A549 treated with AZD9567 at 1 μM for 4 hours (cell line): ENCODE results near the gene SYNPO2L. TPM values are rescaled to one million over a fixed set of nuclear protein-coding genes. Genes with fewer than 3 reads are reported as not detected.

Experiments
- total RNA-seq: library from RNA; stranded (reverse); fragments of 200-300 nt; extraction: Qiagen RNA extraction; gene quantifications from 5 replicates; pipeline ENCODE4 v1.2.3, GENCODE V29; 2022; ENCODE audit not compliant: insufficient read depth

Gene SYNPO2L, protein sequence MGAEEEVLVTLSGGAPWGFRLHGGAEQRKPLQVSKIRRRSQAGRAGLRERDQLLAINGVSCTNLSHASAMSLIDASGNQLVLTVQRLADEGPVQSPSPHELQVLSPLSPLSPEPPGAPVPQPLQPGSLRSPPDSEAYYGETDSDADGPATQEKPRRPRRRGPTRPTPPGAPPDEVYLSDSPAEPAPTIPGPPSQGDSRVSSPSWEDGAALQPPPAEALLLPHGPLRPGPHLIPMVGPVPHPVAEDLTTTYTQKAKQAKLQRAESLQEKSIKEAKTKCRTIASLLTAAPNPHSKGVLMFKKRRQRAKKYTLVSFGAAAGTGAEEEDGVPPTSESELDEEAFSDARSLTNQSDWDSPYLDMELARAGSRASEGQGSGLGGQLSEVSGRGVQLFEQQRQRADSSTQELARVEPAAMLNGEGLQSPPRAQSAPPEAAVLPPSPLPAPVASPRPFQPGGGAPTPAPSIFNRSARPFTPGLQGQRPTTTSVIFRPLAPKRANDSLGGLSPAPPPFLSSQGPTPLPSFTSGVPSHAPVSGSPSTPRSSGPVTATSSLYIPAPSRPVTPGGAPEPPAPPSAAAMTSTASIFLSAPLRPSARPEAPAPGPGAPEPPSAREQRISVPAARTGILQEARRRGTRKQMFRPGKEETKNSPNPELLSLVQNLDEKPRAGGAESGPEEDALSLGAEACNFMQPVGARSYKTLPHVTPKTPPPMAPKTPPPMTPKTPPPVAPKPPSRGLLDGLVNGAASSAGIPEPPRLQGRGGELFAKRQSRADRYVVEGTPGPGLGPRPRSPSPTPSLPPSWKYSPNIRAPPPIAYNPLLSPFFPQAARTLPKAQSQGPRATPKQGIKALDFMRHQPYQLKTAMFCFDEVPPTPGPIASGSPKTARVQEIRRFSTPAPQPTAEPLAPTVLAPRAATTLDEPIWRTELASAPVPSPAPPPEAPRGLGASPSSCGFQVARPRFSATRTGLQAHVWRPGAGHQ
- total RNA-seq = 0.01 TPM in 1 of 5 replicates, not detected in the others

DNA sequence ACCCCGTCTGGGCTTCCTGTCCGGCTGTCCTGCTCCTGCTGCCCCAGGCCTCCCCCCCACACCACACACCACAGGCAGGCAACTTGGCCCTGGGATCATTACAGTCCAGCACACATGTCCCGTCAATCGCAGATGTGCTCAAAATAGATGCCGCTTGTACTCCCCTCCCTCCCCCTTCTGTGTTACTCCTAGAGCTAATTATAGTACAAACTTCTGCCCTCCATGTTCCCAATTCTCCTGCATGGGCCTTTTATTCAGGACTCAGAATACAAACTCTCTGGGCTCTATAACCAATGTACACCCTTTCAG is at the start of gene SYNPO2L:
Gene SYNPO2L, minus strand, starts transcription at position 40 of the 309 bp plus-strand sequence. CDS start 107 bp downstream, outside the sequence.

DNA sequence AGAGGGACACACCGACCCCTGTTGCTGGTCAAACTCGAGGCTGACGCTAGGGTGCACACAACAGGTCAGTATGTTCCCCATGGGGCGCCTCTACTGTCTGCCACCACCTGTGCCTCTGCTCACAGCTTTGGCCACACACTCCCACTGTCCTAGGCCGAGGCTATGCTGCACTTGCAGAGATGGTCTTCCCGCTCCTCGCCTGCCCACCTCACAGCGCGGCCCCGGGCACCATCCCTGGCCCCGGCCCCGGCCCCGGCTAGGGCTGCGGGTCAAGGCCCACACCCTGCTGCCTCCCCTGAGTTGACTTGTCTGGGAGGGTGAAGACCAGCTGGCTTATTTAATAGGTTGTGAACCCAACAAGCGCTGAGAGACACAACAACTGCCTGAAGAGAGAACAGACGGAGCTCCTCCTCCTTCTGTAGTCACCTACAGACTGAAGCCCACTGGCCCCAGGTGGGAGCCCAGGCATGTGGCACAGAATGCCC is 41.9 kb upstream of the SYNPO2L start, which contains the start of gene AGAP5:
Gene AGAP5, minus strand, starts transcription at position 435 of the 485 bp plus-strand sequence. Its CDS starts 354 bp downstream, at position 81.

GRCh38 chr10:73641328-73642060 is 14.3 kb downstream of the SYNPO2L start, which contains the start of gene MYOZ1:
Gene MYOZ1, minus strand, starts transcription at chr10:73641474. Its CDS starts 1,457 bp downstream, at chr10:73640017.

Other genes with a start within 250 kb of the SYNPO2L start
- gene ANXA7, start 242.0 kb downstream of the SYNPO2L start, total RNA-seq = 111 to 126 TPM (median 116 TPM) in 5 replicates
- 0.48 to 0.65 TPM (median 0.59 TPM) in 4 of 5 replicates, not detected in the other for gene MSS51, start 222.5 kb downstream of the SYNPO2L start, total RNA-seq
- gene PPP3CB, start 160.0 kb downstream of the SYNPO2L start, total RNA-seq = 15.3 to 19.4 TPM (median 17.4 TPM) in 5 replicates
- gene USP54, start 64.7 kb downstream of the SYNPO2L start, total RNA-seq = 9.7 to 13.1 TPM (median 12.0 TPM) in 5 replicates
- 0.05 TPM in 1 of 5 replicates, not detected in the others for gene MYOZ1, start 14.6 kb downstream of the SYNPO2L start, total RNA-seq
- gene AGAP5, start 42.1 kb upstream of the SYNPO2L start, total RNA-seq = 3.2 to 4.0 TPM (median 3.4 TPM) in 5 replicates
- gene SEC24C, start 88.3 kb upstream of the SYNPO2L start, total RNA-seq = 45.5 to 58.3 TPM (median 56.7 TPM) in 5 replicates
- 52.4 to 71.1 TPM (median 67.0 TPM) in 5 replicates for gene CHCHD1, start 126.0 kb upstream of the SYNPO2L start, total RNA-seq
- gene ZSWIM8, start 129.6 kb upstream of the SYNPO2L start, total RNA-seq = 46.7 to 56.3 TPM (median 48.6 TPM) in 5 replicates
- gene NDST2, start 155.6 kb upstream of the SYNPO2L start, total RNA-seq = 14.3 to 19.6 TPM (median 17.5 TPM) in 5 replicates
- 18.5 to 39.5 TPM (median 20.7 TPM) in 5 replicates for gene CAMK2G, start 218.5 kb upstream of the SYNPO2L start, total RNA-seq